22Rv1 (cell line): ENCODE measurements around the gene ASMTL.

Experiments
- H3K27ac ChIP-seq: fragments of 450-650 bp; 2 replicates; pipeline ENCODE4 v1.5.1; 2017
- ZFX ChIP-seq: fragments of 450-650 bp; IDR thresholded peaks from 2 replicates; pipeline ENCODE4 v1.6.1; 2017; ENCODE audit warnings: antibody characterized with exemption, borderline replicate concordance
- TF ChIP-seq, protein P1 (sequence below): fragments of 450-650 bp; IDR thresholded peaks from 2 replicates; pipeline ENCODE4 v1.5.1; 2017; ENCODE audit warnings: mild to moderate bottlenecking

Gene ASMTL

DNA sequence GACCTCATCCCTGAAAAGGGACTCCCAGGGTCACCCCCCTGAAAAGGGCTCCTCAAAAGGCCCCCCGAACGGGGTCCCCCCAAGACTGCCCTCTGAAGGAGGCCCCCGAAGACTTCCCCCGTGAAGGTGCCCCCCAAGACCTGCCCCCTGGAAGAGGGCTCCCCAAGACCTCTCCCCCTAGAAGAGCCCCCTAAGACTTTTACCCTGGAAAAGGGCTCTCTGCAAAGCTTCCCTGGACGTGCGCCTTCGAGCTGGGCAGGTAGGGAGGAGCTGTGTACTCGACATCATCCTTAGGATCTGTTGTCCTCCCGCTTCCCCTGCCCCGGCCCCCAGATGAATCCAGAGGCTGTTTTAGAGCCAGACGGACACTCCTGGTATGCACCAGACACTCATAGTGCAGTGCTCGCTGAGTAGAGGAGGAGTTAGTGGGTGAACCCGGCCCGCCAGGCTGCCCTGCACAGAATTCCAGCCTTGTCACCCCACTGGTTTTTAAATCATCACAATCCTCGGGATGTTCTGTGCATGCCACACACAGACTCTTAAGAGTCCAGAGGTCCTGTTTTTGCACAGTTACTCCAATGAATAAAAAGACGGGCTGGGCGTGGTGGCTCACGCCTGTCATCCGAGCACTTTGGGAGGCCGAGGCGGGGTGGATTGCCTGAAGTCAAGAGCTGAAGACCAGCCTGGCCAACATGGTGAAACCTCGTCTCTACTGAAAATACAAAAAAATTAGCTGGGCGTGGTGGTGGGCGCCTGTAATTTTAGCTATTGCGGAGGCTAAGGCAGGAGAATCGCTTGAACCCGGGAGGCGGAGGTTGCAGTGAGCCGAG, 55.1 kb downstream of the ASMTL start:
- H3K27ac ChIP-seq: no peak overlapping the region
- TF ChIP-seq, protein P1, sequence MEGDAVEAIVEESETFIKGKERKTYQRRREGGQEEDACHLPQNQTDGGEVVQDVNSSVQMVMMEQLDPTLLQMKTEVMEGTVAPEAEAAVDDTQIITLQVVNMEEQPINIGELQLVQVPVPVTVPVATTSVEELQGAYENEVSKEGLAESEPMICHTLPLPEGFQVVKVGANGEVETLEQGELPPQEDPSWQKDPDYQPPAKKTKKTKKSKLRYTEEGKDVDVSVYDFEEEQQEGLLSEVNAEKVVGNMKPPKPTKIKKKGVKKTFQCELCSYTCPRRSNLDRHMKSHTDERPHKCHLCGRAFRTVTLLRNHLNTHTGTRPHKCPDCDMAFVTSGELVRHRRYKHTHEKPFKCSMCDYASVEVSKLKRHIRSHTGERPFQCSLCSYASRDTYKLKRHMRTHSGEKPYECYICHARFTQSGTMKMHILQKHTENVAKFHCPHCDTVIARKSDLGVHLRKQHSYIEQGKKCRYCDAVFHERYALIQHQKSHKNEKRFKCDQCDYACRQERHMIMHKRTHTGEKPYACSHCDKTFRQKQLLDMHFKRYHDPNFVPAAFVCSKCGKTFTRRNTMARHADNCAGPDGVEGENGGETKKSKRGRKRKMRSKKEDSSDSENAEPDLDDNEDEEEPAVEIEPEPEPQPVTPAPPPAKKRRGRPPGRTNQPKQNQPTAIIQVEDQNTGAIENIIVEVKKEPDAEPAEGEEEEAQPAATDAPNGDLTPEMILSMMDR: no peak
- TF ChIP-seq ZFX: no peak

DNA sequence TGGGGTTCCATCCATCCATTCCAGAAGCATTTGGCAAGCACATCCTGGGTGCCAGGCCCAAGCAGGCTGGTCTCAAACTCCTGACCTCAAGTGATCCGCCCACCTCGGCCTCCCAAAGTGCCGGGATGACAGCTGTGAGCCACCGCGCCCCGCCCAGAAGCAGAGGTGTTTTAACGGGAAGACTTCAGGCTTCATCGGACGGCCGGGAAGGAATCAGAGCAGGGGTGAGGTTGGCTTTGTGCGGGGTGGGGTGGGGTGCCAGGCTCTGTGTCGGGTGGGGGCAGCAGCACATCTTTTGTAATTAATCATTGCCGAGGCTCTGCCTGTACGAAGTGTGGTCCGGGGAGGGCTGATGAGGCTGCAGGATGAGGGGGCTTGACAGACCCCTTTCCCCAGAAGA, 55.7 kb downstream of the ASMTL start:
- TF ChIP-seq ZFX: no peak
- TF ChIP-seq, protein P1: no peak
- H3K27ac ChIP-seq: no peak overlapping the region

DNA sequence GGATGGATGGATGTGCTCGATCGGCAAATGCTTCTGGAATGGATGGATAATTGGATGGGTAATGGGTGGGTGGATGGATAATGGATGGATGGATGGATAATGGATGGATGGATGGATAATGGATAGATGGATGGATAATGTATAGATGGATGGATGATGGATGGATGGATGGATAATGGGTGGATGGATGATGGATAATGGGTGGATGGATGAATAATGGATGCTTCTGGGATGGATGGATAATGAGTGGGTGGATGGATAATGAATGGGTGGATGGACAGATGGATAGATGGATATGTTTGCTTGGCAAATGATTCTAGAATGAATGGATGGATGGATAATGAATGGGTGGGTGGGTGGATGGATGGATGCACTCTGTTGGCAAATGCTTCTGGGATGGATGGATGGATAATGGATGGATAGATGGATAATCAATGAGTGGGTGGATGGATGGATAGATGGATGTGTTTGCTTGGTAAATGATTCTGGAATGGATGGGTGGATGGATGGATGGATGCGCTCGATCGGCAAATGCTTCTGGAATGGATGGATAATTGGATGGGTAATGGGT, 57.0 kb downstream of the ASMTL start:
- no peak for TF ChIP-seq ZFX
- TF ChIP-seq, protein P1: no peak
- H3K27ac ChIP-seq: no peak overlapping the region

DNA sequence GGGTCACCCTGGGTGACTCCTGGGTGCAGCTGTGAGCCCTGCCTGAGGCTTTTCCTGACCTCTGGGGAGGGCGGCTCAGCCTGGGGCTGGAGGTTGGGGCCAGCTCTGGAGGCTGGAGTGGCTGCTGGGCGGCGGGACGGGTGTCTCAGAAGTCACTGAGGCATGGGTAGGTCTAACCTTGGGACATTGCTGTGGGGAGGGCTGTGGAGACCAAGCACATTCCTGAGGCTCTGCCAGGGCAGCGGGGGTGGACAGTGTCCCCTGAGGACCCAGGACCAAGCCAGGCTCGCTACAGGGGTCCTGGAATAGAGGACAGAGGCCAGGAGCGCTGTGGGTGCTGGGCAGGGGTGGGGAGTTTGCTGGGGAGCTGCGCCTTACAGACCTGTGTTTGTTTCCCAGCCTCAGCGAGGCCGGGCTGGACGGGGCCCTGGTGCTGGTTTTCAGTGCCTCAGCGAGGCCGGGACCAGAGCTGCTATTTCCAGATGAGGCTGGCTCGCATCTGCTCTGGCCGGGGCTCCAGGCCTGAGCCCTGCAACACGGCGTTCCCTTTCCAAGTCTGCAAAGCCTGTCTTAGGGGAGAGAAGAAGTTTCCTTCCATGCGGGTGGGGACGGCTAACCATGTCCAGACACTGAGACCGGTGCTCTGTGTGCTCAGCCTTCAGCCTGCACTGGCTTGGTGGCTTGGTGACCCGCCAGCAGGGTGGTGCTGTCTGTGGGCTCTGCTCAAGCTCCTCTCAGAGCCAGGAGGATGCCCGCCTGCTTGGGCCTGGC, 57.8 kb downstream of the ASMTL start:
- no peak for TF ChIP-seq ZFX
- TF ChIP-seq, protein P1: no peak
- peak overlapping the region; percentile 99 for H3K27ac ChIP-seq

DNA sequence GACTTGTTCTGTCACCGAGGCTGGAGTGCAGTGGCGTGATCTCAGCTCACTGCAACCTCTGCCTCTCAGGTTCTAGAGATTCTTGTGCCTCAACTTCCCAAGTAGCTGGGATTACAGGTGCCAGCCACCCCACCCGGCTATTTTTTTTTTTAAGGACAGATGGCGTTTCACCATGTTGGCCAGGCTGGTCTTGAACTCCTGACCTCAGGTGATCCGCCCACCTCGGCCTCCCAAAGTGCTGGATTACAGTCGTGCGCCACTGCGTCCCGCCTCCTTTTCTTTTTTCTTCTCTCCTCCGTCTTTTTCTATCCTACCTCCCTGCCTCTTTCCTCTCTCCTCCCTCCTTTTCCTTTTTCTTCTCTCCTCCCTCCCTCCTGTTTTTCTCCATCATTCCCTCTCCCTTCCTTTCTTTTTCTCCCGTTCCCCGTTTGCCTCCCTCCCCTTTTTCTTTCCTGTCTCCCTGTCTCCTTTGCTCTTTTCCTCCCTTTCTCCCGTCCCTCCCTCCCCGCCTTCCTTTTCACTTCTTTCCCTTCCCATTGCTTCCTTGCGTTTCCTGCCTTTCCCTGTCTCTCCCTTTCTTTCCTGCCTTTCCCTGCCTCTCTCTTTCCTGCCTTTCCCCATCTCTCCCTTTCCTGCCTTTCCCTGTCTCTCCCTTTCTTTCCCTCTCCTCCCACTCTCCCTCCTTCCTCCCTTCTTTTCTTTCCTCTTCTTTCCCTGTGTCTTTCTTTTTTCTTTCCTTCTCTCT, 58.7 kb downstream of the ASMTL start:
- TF ChIP-seq, protein P1: no peak
- no peak for TF ChIP-seq ZFX
- peak overlapping the region; percentile 99 for H3K27ac ChIP-seq

DNA sequence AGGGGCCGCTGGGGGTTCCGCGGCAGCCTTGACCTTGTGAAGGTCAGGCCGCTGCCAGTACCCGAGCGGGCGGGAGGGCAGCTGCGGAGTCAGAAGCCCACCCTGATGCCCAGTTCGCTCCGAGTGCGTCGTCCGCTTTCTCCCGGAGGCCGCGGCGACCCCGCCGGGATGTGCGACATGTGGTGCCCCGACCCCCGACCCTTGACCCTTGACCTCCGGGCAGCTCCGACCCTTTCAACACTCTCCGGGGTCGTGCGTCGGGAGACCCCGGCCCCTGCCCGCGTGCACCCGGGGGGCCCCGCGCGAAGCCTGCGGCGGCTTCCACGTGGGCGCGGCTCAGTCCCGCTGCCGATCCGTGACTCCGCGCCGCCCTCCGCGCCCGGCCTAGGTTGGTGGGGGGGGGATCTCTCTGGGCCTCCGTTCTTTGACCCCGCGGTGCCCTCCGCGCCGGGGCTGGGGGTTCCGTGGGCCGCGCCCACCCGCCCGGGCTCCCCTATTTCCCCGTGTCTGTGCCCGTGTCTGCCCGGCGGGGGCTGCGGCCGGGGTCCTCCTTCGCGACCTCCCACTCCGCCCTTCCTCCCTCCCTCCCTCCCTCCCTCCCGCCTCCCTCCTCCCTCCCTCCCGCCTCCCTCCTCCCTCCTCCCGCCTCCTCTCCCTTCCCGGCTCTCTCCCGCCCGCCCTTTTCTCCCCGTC, 60.2 kb downstream of the ASMTL start:
- TF ChIP-seq, protein P1: no peak
- no peak for TF ChIP-seq ZFX
- H3K27ac ChIP-seq: peak overlapping the region; percentile 99
